ENCODE data around the gene STX8. TPM values are rescaled to one million over a fixed set of nuclear protein-coding genes. Genes with fewer than 3 reads are reported as not detected.
A peak's percentile ranks its signal among the peaks of the same experiment; 100 is the strongest.
"Not testable (repeated sequence)": the region's sequence is repeated elsewhere in the genome, so short reads cannot be mapped to it uniquely, and the experiment has no call there.

Gene STX8
- total and polyA plus RNA-seq, 5 experiments from 2014 or later: 38.2 to 167 (median 114) TPM

DNA sequence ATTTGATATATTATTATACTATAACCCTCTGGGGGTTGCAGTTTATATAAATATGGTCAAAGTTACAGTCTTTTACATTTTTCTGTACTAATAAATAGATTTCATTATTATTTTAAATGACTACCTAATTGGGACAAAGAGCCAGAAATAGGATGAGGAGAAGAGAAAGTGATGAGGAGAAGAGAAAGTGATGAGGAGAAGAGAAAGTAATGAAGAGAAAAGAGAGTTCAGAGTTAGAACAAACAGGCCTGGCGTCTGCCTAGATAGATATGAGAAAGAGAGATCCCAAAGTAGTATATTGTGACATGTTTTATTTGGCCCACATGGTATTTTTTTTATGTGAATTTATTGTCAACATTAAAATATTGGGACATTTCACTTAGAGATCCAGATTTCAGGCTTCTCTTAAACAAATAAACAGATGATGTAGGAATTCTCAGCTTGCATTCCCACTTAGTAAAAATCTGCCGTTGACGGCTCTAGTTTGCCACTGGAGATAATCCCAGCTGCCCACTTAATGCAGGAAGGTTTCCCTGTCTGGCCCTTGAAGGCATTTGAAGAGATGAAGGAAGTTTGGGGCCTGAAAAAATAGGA lies 210.7 kb downstream of the STX8 start:
- no peaks in the 10 kb centered on the region for H3K27me3 Mint-ChIP-seq
- no peak overlapping the region for H3K4me3 Mint-ChIP-seq
- H3K4me1 Mint-ChIP-seq: peaks cover 0 to 19% (median 4%) of the 10 kb centered on the region in 4 donors
- peaks cover 0 to 9% (median 3%) of the 10 kb centered on the region in 3 donors for H3K36me3 Mint-ChIP-seq
- H3K27ac Mint-ChIP-seq: no peak overlapping the region
- no peak for DNase-seq
- POLR2A ChIA-PET: interaction anchor here (0.6 kb wide), 1 partner anchor 31 kb away, joined by 3 read pairs; no protein-coding TSS in a partner anchor
- H3K9me3 Mint-ChIP-seq: no peaks in the 10 kb centered on the region
- no peak for ATAC-seq

GRCh38 chr17:9363440-9364350 lies 211.9 kb downstream of the STX8 start:
- no peaks in the 10 kb centered on the region for H3K27me3 Mint-ChIP-seq
- no peak overlapping the region for H3K4me3 Mint-ChIP-seq
- H3K4me1 Mint-ChIP-seq: peaks cover 0 to 15% (median 4%) of the 10 kb centered on the region in 4 donors
- ATAC-seq: no peak
- no peaks in the 10 kb centered on the region for H3K9me3 Mint-ChIP-seq
- POLR2A ChIA-PET: no interaction called here
- H3K36me3 Mint-ChIP-seq: peaks cover 0 to 5% (median 0%) of the 10 kb centered on the region in 3 donors
- peak overlapping the region in 1 of 10 donors; percentile 12 for H3K27ac Mint-ChIP-seq
- no peak for DNase-seq

- ATAC-seq (no peak), DNase-seq (no peak)
- Mint-ChIP-seq H3K4me3 (no peak overlapping the region), H3K27ac (no peak overlapping the region), H3K27me3 (no peaks in the 10 kb centered on the region), H3K9me3 (no peaks in the 10 kb centered on the region), H3K36me3 (peaks cover 0 to 6% (median 3%) of the 10 kb centered on the region in 3 donors), H3K4me1 (peaks cover 0 to 13% (median 8%) of the 10 kb centered on the region in 4 donors)
- POLR2A ChIA-PET: no interaction called here
Measured at GRCh38 chr17:9361188-9361955, 214.2 kb downstream of the STX8 start.

DNA sequence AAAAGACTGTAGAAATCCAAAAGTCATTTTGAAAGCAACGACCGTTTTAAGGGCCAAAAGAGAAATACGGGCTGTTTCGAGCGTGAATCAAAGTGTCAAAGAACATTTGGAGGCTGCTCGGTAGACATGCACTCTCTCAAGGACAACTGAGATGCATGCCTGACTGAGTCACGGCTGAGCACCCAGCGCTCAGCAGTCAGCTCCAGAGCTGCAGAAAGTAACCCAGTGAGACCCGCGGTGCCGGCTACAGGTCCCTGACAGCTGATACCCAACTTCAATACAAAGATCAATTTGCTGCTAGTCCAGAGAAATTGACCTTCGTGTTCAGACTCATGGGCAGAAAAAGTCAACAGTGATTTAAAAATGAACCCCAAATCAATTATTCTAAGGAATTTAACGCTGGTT lies 214.9 kb downstream of the STX8 start:
- H3K27ac Mint-ChIP-seq: no peak overlapping the region
- H3K9me3 Mint-ChIP-seq: no peaks in the 10 kb centered on the region
- DNase-seq: no peak
- no peak overlapping the region for H3K4me3 Mint-ChIP-seq
- POLR2A ChIA-PET: no interaction called here
- H3K27me3 Mint-ChIP-seq: no peaks in the 10 kb centered on the region
- ATAC-seq: no peak
- H3K36me3 Mint-ChIP-seq: peaks cover 0 to 6% (median 3%) of the 10 kb centered on the region in 3 donors
- H3K4me1 Mint-ChIP-seq: peaks cover 1 to 16% (median 9%) of the 10 kb centered on the region in 4 donors

DNA sequence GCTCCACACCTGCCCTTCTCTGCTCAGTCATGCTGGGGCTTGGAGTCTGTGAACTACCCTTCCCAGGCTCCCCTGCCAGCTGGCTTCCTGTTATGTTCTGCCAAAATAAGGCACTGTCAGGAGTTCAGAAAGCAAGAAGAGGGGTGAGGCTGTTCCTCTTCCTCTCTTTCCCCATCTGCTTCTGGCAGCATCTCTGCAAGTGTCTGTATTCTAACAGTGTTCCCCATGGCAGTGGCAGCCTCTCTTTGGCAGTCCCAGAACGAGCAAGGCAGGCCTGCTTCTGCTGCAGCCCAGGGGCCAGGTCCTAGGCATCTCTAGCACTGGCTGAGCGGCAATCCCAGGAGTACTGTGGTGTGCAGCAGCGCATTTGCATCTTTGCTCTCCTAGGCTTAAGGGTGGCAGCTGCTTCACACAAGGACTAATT lies 219.1 kb downstream of the STX8 start:
- ATAC-seq (no peak), DNase-seq (no peak)
- Mint-ChIP-seq H3K36me3 (peaks cover 5 to 8% (median 6%) of the 10 kb centered on the region in 3 donors), H3K4me3 (no peak overlapping the region), H3K27ac (peak overlapping the region in 1 of 10 donors; percentile 9), H3K4me1 (peaks cover 0 to 14% (median 2%) of the 10 kb centered on the region in 4 donors), H3K27me3 (no peaks in the 10 kb centered on the region), H3K9me3 (peaks cover 0 to 2% (median 0%) of the 10 kb centered on the region in 9 donors)
- POLR2A ChIA-PET: no interaction called here

DNA sequence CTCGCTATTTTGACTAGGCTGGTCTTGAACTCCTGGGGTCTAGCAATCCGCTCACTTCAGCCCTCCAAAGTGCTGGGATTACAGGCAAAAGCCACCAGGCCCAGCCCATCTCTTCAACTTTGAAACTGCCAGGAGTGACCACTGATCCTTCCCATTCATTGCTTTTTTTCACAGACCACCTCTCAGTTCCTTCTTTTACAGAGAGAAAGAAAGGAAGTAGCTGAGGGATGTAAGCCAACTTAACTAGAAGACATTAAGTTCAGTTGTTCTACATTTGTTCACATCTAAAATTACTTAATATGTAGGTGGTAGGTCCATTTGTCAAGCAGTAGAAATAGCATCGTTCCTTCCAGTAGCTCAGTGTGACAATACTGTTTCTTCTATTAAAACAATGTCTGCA lies 219.8 kb downstream of the STX8 start:
- Mint-ChIP-seq H3K27ac (peak overlapping the region in 1 of 10 donors; percentile 15), H3K9me3 (peaks cover 0 to 2% (median 0%) of the 10 kb centered on the region in 9 donors), H3K36me3 (peaks cover 6 to 9% (median 7%) of the 10 kb centered on the region in 3 donors), H3K27me3 (no peaks in the 10 kb centered on the region), H3K4me3 (no peak overlapping the region), H3K4me1 (peaks cover 0 to 14% (median 2%) of the 10 kb centered on the region in 4 donors)
- ATAC-seq: no peak
- POLR2A ChIA-PET: no interaction called here
- no peak for DNase-seq

- H3K4me1 Mint-ChIP-seq: peaks cover 0 to 14% (median 2%) of the 10 kb centered on the region in 4 donors
- DNase-seq, POLR2A ChIA-PET, ATAC-seq, H3K27ac Mint-ChIP-seq, H3K9me3 Mint-ChIP-seq, H3K4me3 Mint-ChIP-seq, H3K27me3 Mint-ChIP-seq, H3K36me3 Mint-ChIP-seq: not testable (repeated sequence)
Measured at GRCh38 chr17:9355231-9355630, 220.4 kb downstream of the STX8 start.

- no peak for ATAC-seq
- POLR2A ChIA-PET: no interaction called here
- H3K4me1 Mint-ChIP-seq: peaks cover 0 to 13% (median 4%) of the 10 kb centered on the region in 4 donors
- H3K36me3 Mint-ChIP-seq: peaks cover 4 to 6% (median 5%) of the 10 kb centered on the region in 3 donors
- H3K27me3 Mint-ChIP-seq: no peaks in the 10 kb centered on the region
- peaks cover 0 to 2% (median 0%) of the 10 kb centered on the region in 9 donors for H3K9me3 Mint-ChIP-seq
- no peak overlapping the region for H3K4me3 Mint-ChIP-seq
- DNase-seq: no peak
- H3K27ac Mint-ChIP-seq: no peak overlapping the region
Measured at GRCh38 chr17:9350080-9350479, 225.5 kb downstream of the STX8 start.

DNA sequence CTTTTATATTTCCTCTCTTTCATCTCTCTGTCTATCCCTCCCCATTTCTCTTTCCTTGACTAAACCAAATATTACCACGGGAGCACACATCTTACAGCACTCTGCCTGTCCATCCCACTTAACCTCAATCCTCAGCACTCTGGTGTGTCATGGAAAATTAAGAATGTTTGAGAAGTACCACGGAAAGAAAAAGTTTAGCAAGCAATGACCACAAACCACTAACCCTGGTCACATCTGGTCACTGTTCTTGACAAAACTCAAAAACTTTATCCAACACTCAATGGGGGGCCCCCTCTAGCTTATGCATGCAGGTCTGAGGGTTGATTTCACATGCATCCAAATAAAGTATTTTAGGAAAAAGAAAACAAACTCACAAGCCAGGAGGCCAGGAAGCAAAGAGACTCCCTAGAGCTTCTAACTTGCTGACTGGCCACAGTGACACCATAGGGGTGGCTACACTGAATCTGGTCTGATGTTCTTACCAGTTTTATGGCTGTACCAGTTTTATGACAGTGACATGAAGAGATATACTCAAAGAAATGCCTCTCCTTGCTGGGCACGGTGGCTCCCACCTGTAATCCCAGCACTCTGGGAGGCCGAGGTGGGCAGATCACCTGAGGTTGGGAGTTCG lies 229.2 kb downstream of the STX8 start:
- H3K27me3 Mint-ChIP-seq: no peaks in the 10 kb centered on the region
- peak overlapping the region in 2 of 10 donors; percentile 39 to 43 for H3K27ac Mint-ChIP-seq
- H3K36me3 Mint-ChIP-seq: peaks cover under 1 to 5% (median 1%) of the 10 kb centered on the region in 3 donors
- peaks cover 0 to 6% (median 2%) of the 10 kb centered on the region in 9 donors for H3K9me3 Mint-ChIP-seq
- POLR2A ChIA-PET: no interaction called here
- ATAC-seq (no peak), DNase-seq (no peak)
- H3K4me3 Mint-ChIP-seq: no peak overlapping the region
- peaks cover 0 to 15% (median 9%) of the 10 kb centered on the region in 4 donors for H3K4me1 Mint-ChIP-seq

GRCh38 chr17:9343516-9343915 lies 232.1 kb downstream of the STX8 start:
- no peak overlapping the region for H3K4me3 Mint-ChIP-seq
- H3K4me1 Mint-ChIP-seq: peaks cover 0 to 14% (median 8%) of the 10 kb centered on the region in 4 donors
- POLR2A ChIA-PET: no interaction called here
- H3K27ac Mint-ChIP-seq: no peak overlapping the region
- H3K9me3 Mint-ChIP-seq: peaks cover 0 to 15% (median 6%) of the 10 kb centered on the region in 9 donors
- peaks cover 0 to 12% (median 10%) of the 10 kb centered on the region in 3 donors for H3K36me3 Mint-ChIP-seq
- H3K27me3 Mint-ChIP-seq: no peaks in the 10 kb centered on the region
- ATAC-seq: no peak
- DNase-seq: no peak

DNA sequence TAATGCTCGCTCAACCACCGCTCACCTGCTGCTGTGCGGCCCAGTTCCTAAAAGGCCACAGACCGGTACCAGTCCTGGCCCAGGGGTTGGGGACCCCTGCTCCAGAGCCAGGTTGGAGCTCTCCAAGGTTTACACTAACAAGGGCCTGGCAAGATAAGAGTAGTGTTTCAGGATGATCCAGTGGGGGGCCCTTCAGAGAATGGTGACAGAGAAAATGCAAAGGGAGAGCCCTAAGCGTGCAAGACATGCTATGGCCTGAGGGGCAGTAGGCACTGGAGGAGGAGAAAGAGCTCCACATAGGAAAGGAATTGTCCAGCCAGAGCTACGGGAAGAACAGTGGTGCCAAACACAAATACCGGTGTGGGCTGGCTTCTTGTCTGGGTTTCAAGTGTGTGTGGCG lies 233.4 kb downstream of the STX8 start:
- no peaks in the 10 kb centered on the region for H3K27me3 Mint-ChIP-seq

DNA sequence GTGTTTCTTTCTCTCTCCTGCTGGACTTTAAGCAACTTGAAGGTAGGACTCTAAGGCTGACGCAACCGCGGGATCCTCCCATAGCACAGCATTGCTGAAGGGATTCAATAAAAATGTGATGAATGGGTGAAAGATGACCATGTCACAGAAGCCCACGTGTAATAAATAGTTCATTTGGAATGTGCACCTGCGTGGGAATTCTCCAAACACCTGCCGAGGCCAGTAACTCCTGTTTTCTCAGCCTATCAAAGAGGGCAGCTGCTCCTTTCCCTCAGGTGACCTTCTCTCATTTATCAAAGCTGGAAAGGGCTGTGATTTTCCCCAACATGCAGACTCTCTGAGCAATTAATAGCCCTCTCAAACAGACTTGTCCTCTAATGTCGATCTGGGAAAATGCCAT lies 235.7 kb downstream of the STX8 start:
- ATAC-seq (no peak), DNase-seq (no peak)
- Mint-ChIP-seq H3K9me3 (peaks cover 0 to 40% (median 17%) of the 10 kb centered on the region in 9 donors), H3K27me3 (no peaks in the 10 kb centered on the region), H3K36me3 (peaks cover 12 to 34% (median 21%) of the 10 kb centered on the region in 3 donors), H3K4me3 (no peak overlapping the region), H3K27ac (no peak overlapping the region), H3K4me1 (peaks cover 0 to 10% (median 1%) of the 10 kb centered on the region in 4 donors)
- POLR2A ChIA-PET: no interaction called here

More for the DNA sequence above, 233.4 kb downstream of the STX8 start:
- no peak for DNase-seq
- Mint-ChIP-seq H3K27ac (peak overlapping the region in 1 of 10 donors; percentile 49), H3K4me1 (peaks cover 0 to 14% (median 7%) of the 10 kb centered on the region in 4 donors), H3K36me3 (peaks cover 2 to 22% (median 14%) of the 10 kb centered on the region in 3 donors), H3K9me3 (peaks cover 0 to 20% (median 6%) of the 10 kb centered on the region in 9 donors), H3K4me3 (no peak overlapping the region)
- POLR2A ChIA-PET: no interaction called here
- no peak for ATAC-seq

Measured in naive thymus-derived CD8-positive, alpha-beta T cell (primary cell).